ENCODE measurements around the gene CYP26C1.

The CYP26C1 gene

GRCh38 chr10:93083743-93084539 is 23.3 kb downstream of the CYP26C1 start:
- no peak overlapping the region for H3K27ac ChIP-seq
- TF ChIP-seq CTCF (conservative IDR thresholded peaks at IDR 0.05) (no peak), ZFX (IDR thresholded peaks at IDR 0.05) (no peak)

GRCh38 chr10:93085272-93085859 is 24.8 kb downstream of the CYP26C1 start:
- H3K27ac ChIP-seq = no peak overlapping the region
- no peak for TF ChIP-seq ZFX (IDR thresholded peaks at IDR 0.05)
- TF ChIP-seq CTCF (conservative IDR thresholded peaks at IDR 0.05) = no peak

GRCh38 chr10:93086289-93086688 is 25.7 kb downstream of the CYP26C1 start:
- H3K27ac ChIP-seq = no peak overlapping the region
- TF ChIP-seq ZFX (IDR thresholded peaks at IDR 0.05) (no peak), CTCF (conservative IDR thresholded peaks at IDR 0.05) (no peak)

- no peak overlapping the region for H3K27ac ChIP-seq
- no peak for TF ChIP-seq ZFX (IDR thresholded peaks at IDR 0.05)
- no peak for TF ChIP-seq CTCF (conservative IDR thresholded peaks at IDR 0.05)
These were observed 27.2 kb downstream of the CYP26C1 start for GRCh38 chr10:93087846-93088245.

- no peak overlapping the region for H3K27ac ChIP-seq
- TF ChIP-seq ZFX (IDR thresholded peaks at IDR 0.05) (no peak), CTCF (conservative IDR thresholded peaks at IDR 0.05) (no peak)
These were observed 27.9 kb downstream of the CYP26C1 start for GRCh38 chr10:93088466-93088865.

- TF ChIP-seq ZFX (IDR thresholded peaks at IDR 0.05) (no peak), CTCF (conservative IDR thresholded peaks at IDR 0.05) (no peak)
- H3K27ac ChIP-seq = no peak overlapping the region
These were observed 30.0 kb downstream of the CYP26C1 start for GRCh38 chr10:93090619-93091018.

GRCh38 chr10:93091960-93092359 is 31.4 kb downstream of the CYP26C1 start:
- TF ChIP-seq CTCF (conservative IDR thresholded peaks at IDR 0.05) (no peak), ZFX (IDR thresholded peaks at IDR 0.05) (no peak)
- no peak overlapping the region for H3K27ac ChIP-seq

Data from C4-2B (cell line).